ENCODE measurements around the gene LAMC1.

LAMC1 gene

GRCh38 chr1:183093786-183094298 is 70.6 kb downstream of the LAMC1 start:
- Histone ChIP-seq H3K9me3 (ENCODE audit: control insufficient read depth, insufficient read depth, low read length) (no peaks in the 10 kb centered on the region), H3K27me3 (ENCODE audit: control insufficient read depth, insufficient read depth, low read length) (no peaks in the 10 kb centered on the region), H3K4me1 (ENCODE audit: control insufficient read depth, insufficient read depth, low read length) (peaks cover 8% of the 10 kb centered on the region), H3K36me3 (ENCODE audit: control insufficient read depth, insufficient read depth, low read length) (no peaks in the 10 kb centered on the region), H3K27ac (ENCODE audit: low read length) (no peak overlapping the region), H3K4me3 (ENCODE audit: low read length) (no peak overlapping the region)
- WGBS (ENCODE audit: insufficient coverage, insufficient read length), result no CpG with 5 or more reads among the region's 1 CpG
- DNase-seq (ENCODE audit: low read depth, low spot score), result no peak

- Histone ChIP-seq H3K27ac (ENCODE audit: low read length) (no peak overlapping the region), H3K36me3 (ENCODE audit: control insufficient read depth, insufficient read depth, low read length) (no peaks in the 10 kb centered on the region), H3K9me3 (ENCODE audit: control insufficient read depth, insufficient read depth, low read length) (no peaks in the 10 kb centered on the region), H3K4me3 (ENCODE audit: low read length) (no peak overlapping the region), H3K4me1 (ENCODE audit: control insufficient read depth, insufficient read depth, low read length) (peaks cover 8% of the 10 kb centered on the region), H3K27me3 (ENCODE audit: control insufficient read depth, insufficient read depth, low read length) (no peaks in the 10 kb centered on the region)
- 50% methylated on average over 2 of the region's 2 CpGs for WGBS (ENCODE audit: insufficient coverage, insufficient read length)
- no peak for DNase-seq (ENCODE audit: low read depth, low spot score)
Observed at GRCh38 chr1:183094351-183094750, 71.1 kb downstream of the LAMC1 start.

- H3K4me1 ChIP-seq (ENCODE audit: control insufficient read depth, insufficient read depth, low read length), result peaks cover 11% of the 10 kb centered on the region
- no peaks in the 10 kb centered on the region for H3K27me3 ChIP-seq (ENCODE audit: control insufficient read depth, insufficient read depth, low read length)
- no peaks in the 10 kb centered on the region for H3K9me3 ChIP-seq (ENCODE audit: control insufficient read depth, insufficient read depth, low read length)
- H3K4me3 ChIP-seq (ENCODE audit: low read length), result no peak overlapping the region
- no peak overlapping the region for H3K27ac ChIP-seq (ENCODE audit: low read length)
- no peaks in the 10 kb centered on the region for H3K36me3 ChIP-seq (ENCODE audit: control insufficient read depth, insufficient read depth, low read length)
- no CpG with 5 or more reads among the region's 2 CpGs for WGBS (ENCODE audit: insufficient coverage, insufficient read length)
- no peak for DNase-seq (ENCODE audit: low read depth, low spot score)
Observed at GRCh38 chr1:183096351-183096750, 73.1 kb downstream of the LAMC1 start.

- H3K27ac ChIP-seq (ENCODE audit: low read length), result no peak overlapping the region
- no peaks in the 10 kb centered on the region for H3K27me3 ChIP-seq (ENCODE audit: control insufficient read depth, insufficient read depth, low read length)
- DNase-seq (ENCODE audit: low read depth, low spot score), result no peak
- H3K9me3 ChIP-seq (ENCODE audit: control insufficient read depth, insufficient read depth, low read length), result no peaks in the 10 kb centered on the region
- H3K4me1 ChIP-seq (ENCODE audit: control insufficient read depth, insufficient read depth, low read length), result peaks cover 11% of the 10 kb centered on the region
- no peaks in the 10 kb centered on the region for H3K36me3 ChIP-seq (ENCODE audit: control insufficient read depth, insufficient read depth, low read length)
- no peak overlapping the region for H3K4me3 ChIP-seq (ENCODE audit: low read length)
- WGBS (ENCODE audit: insufficient coverage, insufficient read length), result no CpG with 5 or more reads among the region's 3 CpGs
Observed at GRCh38 chr1:183096894-183097293, 73.7 kb downstream of the LAMC1 start.

GRCh38 chr1:183097438-183098051 is 74.3 kb downstream of the LAMC1 start:
- Histone ChIP-seq H3K27ac (ENCODE audit: low read length) (no peak overlapping the region), H3K9me3 (ENCODE audit: control insufficient read depth, insufficient read depth, low read length) (no peaks in the 10 kb centered on the region), H3K4me3 (ENCODE audit: low read length) (no peak overlapping the region), H3K4me1 (ENCODE audit: control insufficient read depth, insufficient read depth, low read length) (peaks cover 11% of the 10 kb centered on the region), H3K27me3 (ENCODE audit: control insufficient read depth, insufficient read depth, low read length) (no peaks in the 10 kb centered on the region), H3K36me3 (ENCODE audit: control insufficient read depth, insufficient read depth, low read length) (no peaks in the 10 kb centered on the region)
- WGBS (ENCODE audit: insufficient coverage, insufficient read length), result no CpG with 5 or more reads among the region's 3 CpGs
- no peak for DNase-seq (ENCODE audit: low read depth, low spot score)

GRCh38 chr1:183098317-183098716 is 75.1 kb downstream of the LAMC1 start:
- Histone ChIP-seq H3K9me3 (ENCODE audit: control insufficient read depth, insufficient read depth, low read length) (no peaks in the 10 kb centered on the region), H3K27me3 (ENCODE audit: control insufficient read depth, insufficient read depth, low read length) (no peaks in the 10 kb centered on the region), H3K27ac (ENCODE audit: low read length) (no peak overlapping the region), H3K36me3 (ENCODE audit: control insufficient read depth, insufficient read depth, low read length) (no peaks in the 10 kb centered on the region), H3K4me1 (ENCODE audit: control insufficient read depth, insufficient read depth, low read length) (peaks cover 11% of the 10 kb centered on the region), H3K4me3 (ENCODE audit: low read length) (no peak overlapping the region)
- no peak for DNase-seq (ENCODE audit: low read depth, low spot score)
- WGBS (ENCODE audit: insufficient coverage, insufficient read length), result no CpG with 5 or more reads among the region's 2 CpGs

- H3K27ac ChIP-seq (ENCODE audit: low read length), result no peak overlapping the region
- H3K27me3 ChIP-seq (ENCODE audit: control insufficient read depth, insufficient read depth, low read length), result no peaks in the 10 kb centered on the region
- WGBS (ENCODE audit: insufficient coverage, insufficient read length), result no CpG with 5 or more reads among the region's 4 CpGs
- H3K36me3 ChIP-seq (ENCODE audit: control insufficient read depth, insufficient read depth, low read length), result no peaks in the 10 kb centered on the region
- H3K9me3 ChIP-seq (ENCODE audit: control insufficient read depth, insufficient read depth, low read length), result no peaks in the 10 kb centered on the region
- peaks cover 8% of the 10 kb centered on the region for H3K4me1 ChIP-seq (ENCODE audit: control insufficient read depth, insufficient read depth, low read length)
- DNase-seq (ENCODE audit: low read depth, low spot score), result no peak
- H3K4me3 ChIP-seq (ENCODE audit: low read length), result no peak overlapping the region
Observed at GRCh38 chr1:183100361-183100974, 77.2 kb downstream of the LAMC1 start.

GRCh38 chr1:183101081-183101480 is 77.9 kb downstream of the LAMC1 start:
- DNase-seq (ENCODE audit: low read depth, low spot score), result no peak
- Histone ChIP-seq H3K4me3 (ENCODE audit: low read length) (no peak overlapping the region), H3K27me3 (ENCODE audit: control insufficient read depth, insufficient read depth, low read length) (no peaks in the 10 kb centered on the region), H3K4me1 (ENCODE audit: control insufficient read depth, insufficient read depth, low read length) (peaks cover 8% of the 10 kb centered on the region), H3K9me3 (ENCODE audit: control insufficient read depth, insufficient read depth, low read length) (no peaks in the 10 kb centered on the region), H3K36me3 (ENCODE audit: control insufficient read depth, insufficient read depth, low read length) (no peaks in the 10 kb centered on the region), H3K27ac (ENCODE audit: low read length) (no peak overlapping the region)
- no CpG with 5 or more reads among the region's 4 CpGs for WGBS (ENCODE audit: insufficient coverage, insufficient read length)

- no peaks in the 10 kb centered on the region for H3K36me3 ChIP-seq (ENCODE audit: control insufficient read depth, insufficient read depth, low read length)
- peaks cover 7% of the 10 kb centered on the region for H3K4me1 ChIP-seq (ENCODE audit: control insufficient read depth, insufficient read depth, low read length)
- no peaks in the 10 kb centered on the region for H3K27me3 ChIP-seq (ENCODE audit: control insufficient read depth, insufficient read depth, low read length)
- no CpG with 5 or more reads among the region's 8 CpGs for WGBS (ENCODE audit: insufficient coverage, insufficient read length)
- no peak overlapping the region for H3K27ac ChIP-seq (ENCODE audit: low read length)
- no peak for DNase-seq (ENCODE audit: low read depth, low spot score)
- no peaks in the 10 kb centered on the region for H3K9me3 ChIP-seq (ENCODE audit: control insufficient read depth, insufficient read depth, low read length)
- H3K4me3 ChIP-seq (ENCODE audit: low read length), result no peak overlapping the region
Observed at GRCh38 chr1:183101841-183102276, 78.6 kb downstream of the LAMC1 start.

GRCh38 chr1:183103147-183103546 is 79.9 kb downstream of the LAMC1 start:
- DNase-seq (ENCODE audit: low read depth, low spot score), result no peak
- WGBS (ENCODE audit: insufficient coverage, insufficient read length), result no CpG with 5 or more reads among the region's 11 CpGs
- no peaks in the 10 kb centered on the region for H3K9me3 ChIP-seq (ENCODE audit: control insufficient read depth, insufficient read depth, low read length)
- peaks cover 2% of the 10 kb centered on the region for H3K4me1 ChIP-seq (ENCODE audit: control insufficient read depth, insufficient read depth, low read length)
- H3K27ac ChIP-seq (ENCODE audit: low read length), result no peak overlapping the region
- H3K27me3 ChIP-seq (ENCODE audit: control insufficient read depth, insufficient read depth, low read length), result no peaks in the 10 kb centered on the region
- no peaks in the 10 kb centered on the region for H3K36me3 ChIP-seq (ENCODE audit: control insufficient read depth, insufficient read depth, low read length)
- H3K4me3 ChIP-seq (ENCODE audit: low read length), result no peak overlapping the region

- Histone ChIP-seq H3K36me3 (ENCODE audit: control insufficient read depth, insufficient read depth, low read length) (no peaks in the 10 kb centered on the region), H3K9me3 (ENCODE audit: control insufficient read depth, insufficient read depth, low read length) (no peaks in the 10 kb centered on the region), H3K27me3 (ENCODE audit: control insufficient read depth, insufficient read depth, low read length) (no peaks in the 10 kb centered on the region), H3K27ac (ENCODE audit: low read length) (no peak overlapping the region), H3K4me1 (ENCODE audit: control insufficient read depth, insufficient read depth, low read length) (peaks cover 2% of the 10 kb centered on the region), H3K4me3 (ENCODE audit: low read length) (no peak overlapping the region)
- no peak for DNase-seq (ENCODE audit: low read depth, low spot score)
- no CpG with 5 or more reads among the region's 4 CpGs for WGBS (ENCODE audit: insufficient coverage, insufficient read length)
Observed at GRCh38 chr1:183103577-183103976, 80.4 kb downstream of the LAMC1 start.

Data from iPS DF 6.9 (cell line).